OCI-LY3 (cell line): ENCODE data around the gene RTF1.

Experiments
- H2AFZ ChIP-seq: fragments of 200-600, 300-600 bp; shearing (Covaris generic); 2 replicates; pipeline ENCODE4 v1.6.0; 2014; ENCODE audit warnings: antibody characterized with exemption, low read depth, low read length
- H3K27ac ChIP-seq: fragments of 200-600, 300-600 bp; sonication (generic); 2 replicates; pipeline ENCODE4 v1.5.1; 2014; ENCODE audit warnings: mild to moderate bottlenecking, low read length, moderate library complexity, mixed read lengths
- H3K27me3 ChIP-seq: fragments of 200-600, 300-600 bp; sonication (generic); 2 replicates; pipeline ENCODE4 v1.6.1; 2014; ENCODE audit warnings: low read depth, low read length, mixed read lengths
- H3K36me3 ChIP-seq: fragments of 200-600, 300-600 bp; sonication (generic); replicated peaks from 2 replicates; pipeline ENCODE3; 2014; ENCODE audit warnings: low read depth, low read length, mixed read lengths
- H3K4me1 ChIP-seq: fragments of 300-600, 200-600 bp; sonication (generic); 2 replicates; pipeline ENCODE4 v1.6.1; 2014; ENCODE audit warnings: low read length, mixed read lengths
- H3K4me2 ChIP-seq: fragments of 200-600, 300-600 bp; sonication (generic); 2 replicates; pipeline ENCODE4 v1.6.1; 2014; ENCODE audit warnings: low read length, mixed read lengths
- H3K4me3 ChIP-seq: fragments of 300-600, 200-600 bp; sonication (generic); 2 replicates; pipeline ENCODE4 v1.5.1; 2014; ENCODE audit warnings: antibody characterized with exemption, mild to moderate bottlenecking, low read length, moderate library complexity
- H3K79me2 ChIP-seq: fragments of 300-600, 200-600 bp; shearing (Covaris generic); 2 replicates; pipeline ENCODE4 v1.6.1; 2014; ENCODE audit warnings: mild to moderate bottlenecking, low read length, mixed read lengths
- H3K9ac ChIP-seq: fragments of 300-600, 200-600 bp; shearing (Covaris generic); 2 replicates; pipeline ENCODE4 v1.6.0; 2014; ENCODE audit warnings: mild to moderate bottlenecking, low read length, moderate library complexity
- H3K9me3 ChIP-seq: fragments of 200-600, 300-600 bp; shearing (Covaris generic); 2 replicates; pipeline ENCODE4 v1.6.1; 2014; ENCODE audit warnings: low read length, mixed read lengths; ENCODE audit not compliant: insufficient read depth
- H4K20me1 ChIP-seq: fragments of 200-600, 300-600 bp; sonication (generic); 2 replicates; pipeline ENCODE4 v1.6.1; 2016; ENCODE audit warnings: low read length, mixed read lengths; ENCODE audit not compliant: insufficient read depth
- EZH2phosphoT487 ChIP-seq: fragments of 200-600 bp; shearing (Covaris generic); IDR thresholded peaks from 2 replicates; pipeline ENCODE4 v1.6.1; 2018; ENCODE audit warnings: antibody characterized with exemption, mixed run types, low read depth
- TF ChIP-seq, protein P1 (sequence below): fragments of 200-600, 300-600 bp; sonication (generic); IDR thresholded peaks from 2 replicates; pipeline ENCODE4 v1.5.1; 2014; ENCODE audit warnings: antibody characterized with exemption, low read length, low read depth

The RTF1 gene

DNA sequence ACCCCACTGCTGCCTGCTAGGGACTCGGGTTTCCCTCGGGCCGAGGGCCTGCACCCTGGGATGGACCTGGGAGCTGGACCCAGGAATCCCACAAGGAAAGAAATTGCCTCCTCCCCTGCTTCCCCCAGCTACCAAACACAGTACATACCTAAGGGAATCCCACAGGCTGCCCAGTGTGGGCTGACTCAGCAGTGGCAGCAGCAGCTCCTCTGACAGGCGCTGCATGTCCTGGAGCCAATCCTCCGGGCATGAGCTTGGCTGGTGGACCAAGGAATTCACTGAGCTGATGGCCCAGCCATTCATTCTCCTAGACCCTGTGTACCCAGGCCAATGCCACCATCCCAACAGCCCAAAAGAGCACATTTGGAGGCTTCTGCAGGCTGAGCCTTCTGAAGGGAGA is 106.2 kb downstream of the RTF1 start:
- Histone ChIP-seq H3K4me2 (no peak overlapping the region), H3K9me3 (no peaks in the 10 kb centered on the region), H3K79me2 (no peaks in the 10 kb centered on the region), H3K27ac (no peak overlapping the region), H3K36me3 (peaks cover 25% of the 10 kb centered on the region), H2AFZ (no peak overlapping the region), H4K20me1 (no peaks in the 10 kb centered on the region), H3K9ac (no peak overlapping the region), H3K4me1 (no peaks in the 10 kb centered on the region), H3K4me3 (no peak overlapping the region), H3K27me3 (no peaks in the 10 kb centered on the region)
- TF ChIP-seq, protein P1, sequence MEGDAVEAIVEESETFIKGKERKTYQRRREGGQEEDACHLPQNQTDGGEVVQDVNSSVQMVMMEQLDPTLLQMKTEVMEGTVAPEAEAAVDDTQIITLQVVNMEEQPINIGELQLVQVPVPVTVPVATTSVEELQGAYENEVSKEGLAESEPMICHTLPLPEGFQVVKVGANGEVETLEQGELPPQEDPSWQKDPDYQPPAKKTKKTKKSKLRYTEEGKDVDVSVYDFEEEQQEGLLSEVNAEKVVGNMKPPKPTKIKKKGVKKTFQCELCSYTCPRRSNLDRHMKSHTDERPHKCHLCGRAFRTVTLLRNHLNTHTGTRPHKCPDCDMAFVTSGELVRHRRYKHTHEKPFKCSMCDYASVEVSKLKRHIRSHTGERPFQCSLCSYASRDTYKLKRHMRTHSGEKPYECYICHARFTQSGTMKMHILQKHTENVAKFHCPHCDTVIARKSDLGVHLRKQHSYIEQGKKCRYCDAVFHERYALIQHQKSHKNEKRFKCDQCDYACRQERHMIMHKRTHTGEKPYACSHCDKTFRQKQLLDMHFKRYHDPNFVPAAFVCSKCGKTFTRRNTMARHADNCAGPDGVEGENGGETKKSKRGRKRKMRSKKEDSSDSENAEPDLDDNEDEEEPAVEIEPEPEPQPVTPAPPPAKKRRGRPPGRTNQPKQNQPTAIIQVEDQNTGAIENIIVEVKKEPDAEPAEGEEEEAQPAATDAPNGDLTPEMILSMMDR: no peak
- no peak for TF ChIP-seq EZH2phosphoT487

DNA sequence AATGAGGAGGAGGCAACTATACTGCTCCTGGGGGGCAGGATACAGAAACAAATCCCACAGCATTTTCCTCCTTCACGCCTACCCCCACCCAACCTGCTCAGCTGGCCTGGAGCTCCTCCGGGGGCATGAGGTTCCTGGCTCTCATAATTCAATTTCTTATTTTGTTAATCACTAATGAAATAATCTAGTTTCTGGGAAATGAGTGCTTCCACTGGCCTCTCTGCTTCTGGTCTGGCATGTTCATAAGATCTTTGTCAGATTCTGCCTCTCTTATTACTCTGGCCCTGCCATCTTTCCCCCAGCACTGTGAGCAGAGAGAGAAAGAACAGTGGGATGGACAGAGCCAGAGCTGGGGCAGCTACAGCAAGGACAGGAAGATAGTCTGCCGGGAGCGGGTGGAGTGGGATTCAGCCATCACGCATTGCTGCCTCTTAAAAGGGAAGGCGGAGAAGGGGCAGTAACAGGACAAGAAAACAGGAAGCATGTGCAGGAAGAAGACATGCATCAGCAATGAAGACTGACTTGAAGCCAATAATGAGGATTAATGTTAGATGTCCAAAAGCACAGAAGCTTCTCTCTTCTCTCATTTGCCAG is 113.6 kb downstream of the RTF1 start:
- no peak overlapping the region for H2AFZ ChIP-seq
- H3K9ac ChIP-seq: no peak overlapping the region
- H3K79me2 ChIP-seq: no peaks in the 10 kb centered on the region
- no peaks in the 10 kb centered on the region for H3K9me3 ChIP-seq
- H3K4me1 ChIP-seq: no peaks in the 10 kb centered on the region
- H4K20me1 ChIP-seq: no peaks in the 10 kb centered on the region
- H3K4me3 ChIP-seq: no peak overlapping the region
- H3K27ac ChIP-seq: no peak overlapping the region
- no peak overlapping the region for H3K4me2 ChIP-seq
- TF ChIP-seq, protein P1: no peak
- no peak for TF ChIP-seq EZH2phosphoT487
- no peaks in the 10 kb centered on the region for H3K27me3 ChIP-seq
- peaks cover 38% of the 10 kb centered on the region for H3K36me3 ChIP-seq
